ENCODE data around the gene VEGFC.

Gene VEGFC

GRCh38 chr4:176799653-176800052 is 6.9 kb upstream of the VEGFC start:
- FAIRE-seq (no peak), DNase-seq (ENCODE audit: extremely low spot score, insufficient read length, low read depth) (no peak)

- no peak for DNase-seq (ENCODE audit: extremely low spot score, insufficient read length, low read depth)
- FAIRE-seq = no peak
Observed at GRCh38 chr4:176798540-176798939, 5.8 kb upstream of the VEGFC start.

- no peak for FAIRE-seq
- no peak for DNase-seq (ENCODE audit: extremely low spot score, insufficient read length, low read depth)
Observed at GRCh38 chr4:176795441-176795840, 2.7 kb upstream of the VEGFC start.

GRCh38 chr4:176794651-176795050 is 1.9 kb upstream of the VEGFC start:
- FAIRE-seq (no peak), DNase-seq (ENCODE audit: extremely low spot score, insufficient read length, low read depth) (no peak)

- DNase-seq (ENCODE audit: extremely low spot score, insufficient read length, low read depth) = no peak
- no peak for FAIRE-seq
Observed at GRCh38 chr4:176794151-176794550, 1.4 kb upstream of the VEGFC start.

- FAIRE-seq = no peak
- DNase-seq (ENCODE audit: extremely low spot score, insufficient read length, low read depth) = no peak
Observed at GRCh38 chr4:176793060-176793605, 411 bp upstream of the VEGFC start.

- no peak for DNase-seq (ENCODE audit: extremely low spot score, insufficient read length, low read depth)
- FAIRE-seq = no peak
Observed at GRCh38 chr4:176791591-176792325, 964 bp downstream of the VEGFC start.

- FAIRE-seq (no peak), DNase-seq (ENCODE audit: extremely low spot score, insufficient read length, low read depth) (no peak)
Observed at GRCh38 chr4:176790398-176790797, 2.3 kb downstream of the VEGFC start.

GRCh38 chr4:176789955-176790354 is 2.8 kb downstream of the VEGFC start:
- FAIRE-seq = peak; percentile 70

GRCh38 chr4:176788971-176789370 is 3.8 kb downstream of the VEGFC start:
- FAIRE-seq (no peak), DNase-seq (ENCODE audit: extremely low spot score, insufficient read length, low read depth) (no peak)

More at GRCh38 chr4:176789955-176790354, 2.8 kb downstream of the VEGFC start:
- DNase-seq (ENCODE audit: extremely low spot score, insufficient read length, low read depth) = no peak

GRCh38 chr4:176788248-176788647 is 4.5 kb downstream of the VEGFC start:
- no peak for FAIRE-seq

GRCh38 chr4:176784816-176785215 is 7.9 kb downstream of the VEGFC start:
- no peak for DNase-seq (ENCODE audit: extremely low spot score, insufficient read length, low read depth)
- FAIRE-seq = no peak

More at GRCh38 chr4:176788248-176788647, 4.5 kb downstream of the VEGFC start:
- DNase-seq (ENCODE audit: extremely low spot score, insufficient read length, low read depth) = no peak

GRCh38 chr4:176782794-176783193 is 9.9 kb downstream of the VEGFC start:
- DNase-seq (ENCODE audit: extremely low spot score, insufficient read length, low read depth) = no peak

GRCh38 chr4:176782191-176782590 is 10.5 kb downstream of the VEGFC start:
- no peak for DNase-seq (ENCODE audit: extremely low spot score, insufficient read length, low read depth)
- FAIRE-seq = no peak

More at GRCh38 chr4:176782794-176783193, 9.9 kb downstream of the VEGFC start:
- FAIRE-seq = no peak

- FAIRE-seq = no peak
- no peak for DNase-seq (ENCODE audit: extremely low spot score, insufficient read length, low read depth)
Observed at GRCh38 chr4:176781739-176782100, 11.0 kb downstream of the VEGFC start.

- DNase-seq (ENCODE audit: extremely low spot score, insufficient read length, low read depth) = no peak
- FAIRE-seq = no peak
Observed at GRCh38 chr4:176780995-176781738, 11.6 kb downstream of the VEGFC start.

- FAIRE-seq (no peak), DNase-seq (ENCODE audit: extremely low spot score, insufficient read length, low read depth) (no peak)
Observed at GRCh38 chr4:176779421-176779820, 13.3 kb downstream of the VEGFC start.

- FAIRE-seq (no peak), DNase-seq (ENCODE audit: extremely low spot score, insufficient read length, low read depth) (no peak)
Observed at GRCh38 chr4:176778491-176778890, 14.2 kb downstream of the VEGFC start.

GRCh38 chr4:176778063-176778462 is 14.7 kb downstream of the VEGFC start:
- no peak for FAIRE-seq

GRCh38 chr4:176775338-176775737 is 17.4 kb downstream of the VEGFC start:
- FAIRE-seq = no peak
- DNase-seq (ENCODE audit: extremely low spot score, insufficient read length, low read depth) = no peak

More at GRCh38 chr4:176778063-176778462, 14.7 kb downstream of the VEGFC start:
- DNase-seq (ENCODE audit: extremely low spot score, insufficient read length, low read depth) = no peak

- DNase-seq (ENCODE audit: extremely low spot score, insufficient read length, low read depth) (no peak), FAIRE-seq (no peak)
Observed at GRCh38 chr4:176774852-176775251, 17.9 kb downstream of the VEGFC start.
